ENCODE measurements around the gene TMIGD1.

- TF ChIP-seq POLR2A (IDR thresholded peaks at IDR 0.05; ENCODE audit: low read depth, low read length): no peak
- TF ChIP-seq PRDM15 (CRISPR knock-in tag; IDR thresholded peaks at IDR 0.05): no peak
- TF ChIP-seq EGR1 (IDR thresholded peaks at IDR 0.05; ENCODE audit: borderline replicate concordance in 1 of 2, low read depth in 2 of 2, low read length in 2 of 2): no peak
- no peak for TF ChIP-seq SUZ12 (IDR thresholded peaks at IDR 0.05; ENCODE audit: unreplicated experiment)
- TF ChIP-seq CTCF (IDR thresholded peaks at IDR 0.05 in 2 of 3, conservative IDR thresholded peaks at IDR 0.05 in 1 of 3; ENCODE audit: control insufficient read depth in 2 of 3, extremely low read depth in 1 of 3, insufficient read depth in 1 of 3, low read depth in 3 of 3, low read length in 3 of 3): no peak
- TF ChIP-seq POLR2AphosphoS5 (IDR thresholded peaks at IDR 0.05; ENCODE audit: low read length): no peak
These were observed 7.0 kb upstream of the TMIGD1 start for GRCh38 chr17:30340801-30341356.

All from GM12878 (cell line).